Ovary (tissue), 9 donors: ENCODE measurements around the gene EDC3. TPM values are rescaled to one million over a fixed set of nuclear protein-coding genes. Genes with fewer than 3 reads are reported as not detected.

Experiments
- DNase-seq, 5 donors: peaks; one replicate each; pipeline ENCODE4 v3.0.0-alpha.2; 2019 to 2020
- H3K27ac ChIP-seq, 2 donors: fragments of 200-600 bp; one replicate each; pipeline versions ENCODE4 v1.5.1 to v1.8.0; 2019 to 2022
- H3K27me3 ChIP-seq: fragments of 200-600 bp; one replicate; pipeline ENCODE4 v1.8.0; 2022
- H3K36me3 ChIP-seq: fragments of 200-600 bp; sonication (generic); one replicate; pipeline ENCODE4 v1.5.1; 2019
- H3K4me1 ChIP-seq: one replicate; pipeline ENCODE4 v1.8.1; 2013; ENCODE audit warnings: mild to moderate bottlenecking, moderate library complexity; ENCODE audit not compliant: insufficient read depth
- H3K4me3 ChIP-seq: fragments of 200-600 bp; sonication (generic); one replicate; pipeline ENCODE4 v1.5.1; 2017
- H3K9me3 ChIP-seq, 2 donors: fragments of 200-600 bp in 1 of 2; sonication (generic) in 1 of 2; one replicate each; pipeline versions ENCODE4 v1.5.1 to v1.8.1; 2013 to 2019; ENCODE audit warnings: mild to moderate bottlenecking in 1 of 2, moderate library complexity in 1 of 2
- CTCF ChIP-seq, 3 donors: fragments of 450-650 bp in 2 of 3; fragments of 200-600 bp in 1 of 3; IDR thresholded peaks; one replicate each; pipeline versions ENCODE4 v1.5.1 to v1.8.0; 2016 to 2022; ENCODE audit warnings: antibody characterized with exemption in 3 of 3, mild to moderate bottlenecking in 1 of 3
- EP300 ChIP-seq: sonication (generic); formaldehyde crosslinking; IDR thresholded peaks from one replicate; pipeline ENCODE4 v1.6.1; 2017; ENCODE audit warnings: antibody characterized with exemption
- POLR2A ChIP-seq: fragments of 450-650 bp; IDR thresholded peaks from one replicate; pipeline ENCODE4 v1.6.1; 2017; ENCODE audit warnings: antibody characterized with exemption, mild to moderate bottlenecking, moderate library complexity
- WGBS, 3 donors: extraction: QIAGEN DNeasy Blood & Tissue Kit in 1 of 3; methylation state at CpG; one replicate each; pipeline versions ENCODE4 v1.1.5 to v1.1.7; 2013 to 2017; 5-methylcytosine and 5-hydroxymethylcytosine counted together
- intact Hi-C, 4 donors: fragments of 100-400 bp; cut with DNase I; formaldehyde crosslinking; loops; one replicate each; pipeline versions ENCODE4 v1.11.0 to v1.15.1; 2022 to 2023
- polyA plus RNA-seq, 2 donors: library from polyadenylated mRNA; stranded (reverse); fragments of 200-250 nt in 1 of 2; fragments of 350-450 nt in 1 of 2; fragmentation: Illumina TruSeq in 1 of 2; extraction: RNeasy Lipid Tissue Mini Kit (QIAGEN cat#74804) in 1 of 2; gene quantifications; one replicate each; pipeline ENCODE4 v1.2.3, GENCODE V29; 2013 to 2014
- total RNA-seq, 7 donors: library from RNA; depleted of rRNA in 2 of 7; stranded (reverse); fragments of >200 nt in 2 of 7; fragmentation: NEBNext Ultra II Directional in 3 of 7; extraction: Animal tissue kit (Norgen Biotek cat#: 25700) in 3 of 7; gene quantifications; one replicate each; pipeline versions ENCODE4 v1.1.0 to v1.2.4, GENCODE V29; 2016 to 2023
- donor health status: DM: no; HTN: no; CAD: no; lungs with moderate emphysema.
- donor health status: DM: no; HTN: no; CAD: no.
- donor health status: Bipolar disorder and iron deficiency.
- donor health status: DM: yes; HTN: yes; CAD: no.
- donor health status: DM: no; HTN: no; CAD: no.
- donor health status: DM: yes; HTN: yes; CAD: no.

EDC3 gene
- total and polyA plus RNA-seq, 9 donors = 10.6 to 44.5 (median 34.2) TPM

DNA sequence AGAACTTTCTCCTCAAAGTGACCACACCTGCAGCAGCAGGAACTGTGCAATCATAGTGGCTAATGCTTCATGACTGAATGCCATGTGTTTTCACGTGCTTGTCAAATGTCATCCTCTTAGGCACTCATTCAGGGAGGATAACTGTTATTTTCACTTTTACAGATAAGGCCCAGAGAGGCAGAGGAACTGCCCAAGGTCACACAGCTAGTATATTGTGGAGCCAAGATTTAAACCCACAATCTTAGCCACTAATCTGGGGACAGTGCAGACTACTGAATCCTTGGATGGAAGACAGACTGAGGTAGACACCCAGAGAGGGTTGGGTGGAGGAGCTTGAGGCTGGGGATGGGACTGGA is 90.1 kb downstream of the EDC3 start:
- H3K36me3 ChIP-seq = no peaks in the 10 kb centered on the region
- H3K9me3 ChIP-seq = no peaks in the 10 kb centered on the region
- intact Hi-C loops = no loop called here
- no peak overlapping the region for H3K27ac ChIP-seq
- no peak for TF ChIP-seq EP300
- TF ChIP-seq CTCF (IDR thresholded peaks at IDR 0.05) = no peak
- TF ChIP-seq POLR2A = no peak
- H3K4me3 ChIP-seq = no peak overlapping the region
- no peaks in the 10 kb centered on the region for H3K27me3 ChIP-seq
- peaks cover 5% of the 10 kb centered on the region for H3K4me1 ChIP-seq
- 50 to 58% (median 56%) methylated on average over 1 of the region's 1 CpG for WGBS, 3 donors
- DNase-seq = no peak

GRCh38 chr15:74604983-74605794 is 90.6 kb downstream of the EDC3 start:
- Histone ChIP-seq H3K4me1 (peaks cover under 1% of the 10 kb centered on the region), H3K4me3 (no peak overlapping the region), H3K9me3 (no peaks in the 10 kb centered on the region), H3K27ac (no peak overlapping the region), H3K36me3 (no peaks in the 10 kb centered on the region), H3K27me3 (no peaks in the 10 kb centered on the region)
- no peak for DNase-seq
- WGBS, 3 donors = 75 to 76% (median 76%) methylated on average over 12 of the region's 12 CpGs
- intact Hi-C loops = no loop called here
- no peak for TF ChIP-seq CTCF (IDR thresholded peaks at IDR 0.05)
- TF ChIP-seq POLR2A = no peak
- no peak for TF ChIP-seq EP300

DNA sequence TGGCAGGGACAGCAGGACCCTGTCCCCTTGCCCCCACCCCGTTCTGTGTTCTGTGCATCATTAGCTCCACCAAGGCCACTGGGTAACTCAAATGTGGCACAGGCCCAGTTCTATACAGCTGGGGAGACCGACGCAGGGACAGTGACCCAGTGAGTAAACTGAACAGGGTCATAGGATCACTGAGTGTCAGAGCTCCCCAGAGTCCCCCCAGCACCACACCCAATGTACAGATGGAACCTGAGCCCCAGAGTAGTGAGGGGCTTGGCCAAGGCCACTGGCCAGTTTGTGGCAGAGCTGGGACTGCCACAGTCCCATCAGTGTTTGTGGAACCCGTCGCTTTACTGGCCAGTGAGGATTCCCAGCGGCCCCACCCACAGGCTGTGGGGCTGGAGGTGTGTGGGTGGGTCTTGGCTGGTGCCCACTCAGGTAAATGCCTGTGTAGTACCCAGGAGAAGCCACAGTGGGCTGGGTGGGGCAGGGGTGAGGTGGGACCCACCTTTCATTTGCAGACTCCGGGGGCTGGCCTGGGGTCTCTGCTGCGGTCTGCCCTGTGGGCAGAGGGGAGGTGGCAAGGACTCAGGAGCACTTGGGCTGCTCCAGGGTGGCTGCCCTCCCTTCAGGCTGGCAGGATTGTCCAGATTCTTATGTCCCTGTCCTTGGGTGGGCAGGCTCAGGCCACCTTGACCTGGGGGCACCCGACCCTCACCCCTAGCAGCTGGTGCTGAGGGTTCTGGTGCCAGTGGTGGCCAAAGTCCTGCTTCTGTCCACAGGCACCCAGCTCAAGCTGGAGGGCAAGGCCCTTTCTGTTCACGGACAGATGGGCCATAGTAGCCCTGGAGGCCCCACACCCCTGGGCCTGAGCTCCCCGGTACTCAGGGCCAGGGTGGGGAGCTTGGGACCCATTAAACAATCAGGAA is 91.8 kb downstream of the EDC3 start:
- no peaks in the 10 kb centered on the region for H3K9me3 ChIP-seq
- no peak overlapping the region for H3K4me3 ChIP-seq
- H3K27ac ChIP-seq = no peak overlapping the region
- H3K4me1 ChIP-seq = peaks cover 4% of the 10 kb centered on the region
- no peaks in the 10 kb centered on the region for H3K36me3 ChIP-seq
- DNase-seq = no peak
- intact Hi-C loops = no loop called here
- H3K27me3 ChIP-seq = no peaks in the 10 kb centered on the region
- TF ChIP-seq POLR2A = no peak
- no peak for TF ChIP-seq CTCF (IDR thresholded peaks at IDR 0.05)
- no peak for TF ChIP-seq EP300
- 76 to 82% (median 78%) methylated on average over 10 to 11 of the region's 11 CpGs for WGBS, 3 donors

- DNase-seq = no peak
- 90 to 93% (median 91%) methylated on average over 13 of the region's 13 CpGs for WGBS, 3 donors
- H3K36me3 ChIP-seq = no peaks in the 10 kb centered on the region
- peaks cover 6% of the 10 kb centered on the region for H3K4me1 ChIP-seq
- no peaks in the 10 kb centered on the region for H3K9me3 ChIP-seq
- H3K27ac ChIP-seq = no peak overlapping the region
- H3K4me3 ChIP-seq = no peak overlapping the region
- intact Hi-C loops = no loop called here
- H3K27me3 ChIP-seq = no peaks in the 10 kb centered on the region
- TF ChIP-seq EP300 = no peak
- no peak for TF ChIP-seq CTCF (IDR thresholded peaks at IDR 0.05)
- TF ChIP-seq POLR2A = no peak
Observed at GRCh38 chr15:74603026-74603788, 92.6 kb downstream of the EDC3 start.
